Activated CD8-positive, alpha-beta memory T cell treated with anti-CD3 and anti-CD28 coated beads, Interleukin-2, amount 50 U/mL, for 24 hours (primary cell): ENCODE results near the gene WDR86.

Experiments used
- DNase-seq: peaks from one replicate; pipeline ENCODE4 v3.0.0-alpha.2; 2020; ENCODE audit errors: extremely low read depth

The WDR86 gene

DNA sequence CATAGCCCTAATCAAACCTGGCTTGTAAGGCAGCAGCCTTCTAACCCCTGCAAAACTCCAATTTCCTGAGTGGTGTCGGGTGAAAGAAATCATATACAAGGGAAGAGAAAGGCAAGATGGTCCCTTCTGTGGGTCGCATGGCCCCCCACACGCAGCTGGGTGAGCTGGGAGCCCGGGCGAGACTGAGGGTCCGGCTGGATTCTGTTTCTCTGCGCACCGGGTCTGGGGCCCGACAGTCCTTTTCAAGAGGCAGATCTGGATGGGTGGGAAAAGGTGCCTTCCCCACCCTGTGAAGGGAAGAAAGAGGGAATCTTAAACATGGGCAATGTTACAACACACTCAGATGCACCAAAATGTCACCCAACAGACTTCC, 18.5 kb downstream of the WDR86 start:
- no peak for DNase-seq

DNA sequence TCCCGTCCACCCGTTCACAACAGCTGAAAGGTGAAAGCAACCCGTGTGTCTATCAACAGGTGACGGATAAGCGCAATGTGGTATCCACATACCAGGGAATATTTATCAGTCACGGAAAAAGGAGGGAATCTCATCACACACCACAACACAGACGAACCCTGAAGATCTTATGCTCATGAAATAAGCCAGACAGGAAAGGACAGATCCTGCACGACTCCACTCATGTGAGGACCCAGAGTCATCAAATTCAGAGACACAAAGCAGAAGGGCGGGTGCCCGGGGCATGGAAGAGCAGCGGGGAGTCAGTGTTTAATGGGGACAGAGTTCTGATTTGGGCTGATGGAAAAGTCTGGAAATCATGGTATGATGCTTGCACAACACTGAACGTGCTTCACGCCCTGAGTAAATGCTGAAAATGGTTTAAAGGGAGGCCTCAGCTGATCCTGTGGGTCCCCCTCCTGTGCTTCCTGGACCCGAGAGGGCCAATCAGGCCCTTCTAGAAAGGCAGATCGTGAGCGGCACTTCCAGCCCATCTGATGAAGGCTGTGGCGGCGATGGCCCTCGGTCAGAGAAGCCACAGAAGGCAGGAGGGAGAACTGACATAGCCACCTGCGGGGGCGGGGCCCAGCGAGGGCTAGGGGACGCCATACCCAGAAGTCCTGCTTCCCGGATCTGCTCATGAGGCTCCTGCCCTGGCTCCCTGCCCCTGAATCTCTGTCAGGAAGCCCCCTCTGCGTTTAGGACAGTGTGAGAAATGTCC, 19.1 kb downstream of the WDR86 start:
- DNase-seq = no peak

DNA sequence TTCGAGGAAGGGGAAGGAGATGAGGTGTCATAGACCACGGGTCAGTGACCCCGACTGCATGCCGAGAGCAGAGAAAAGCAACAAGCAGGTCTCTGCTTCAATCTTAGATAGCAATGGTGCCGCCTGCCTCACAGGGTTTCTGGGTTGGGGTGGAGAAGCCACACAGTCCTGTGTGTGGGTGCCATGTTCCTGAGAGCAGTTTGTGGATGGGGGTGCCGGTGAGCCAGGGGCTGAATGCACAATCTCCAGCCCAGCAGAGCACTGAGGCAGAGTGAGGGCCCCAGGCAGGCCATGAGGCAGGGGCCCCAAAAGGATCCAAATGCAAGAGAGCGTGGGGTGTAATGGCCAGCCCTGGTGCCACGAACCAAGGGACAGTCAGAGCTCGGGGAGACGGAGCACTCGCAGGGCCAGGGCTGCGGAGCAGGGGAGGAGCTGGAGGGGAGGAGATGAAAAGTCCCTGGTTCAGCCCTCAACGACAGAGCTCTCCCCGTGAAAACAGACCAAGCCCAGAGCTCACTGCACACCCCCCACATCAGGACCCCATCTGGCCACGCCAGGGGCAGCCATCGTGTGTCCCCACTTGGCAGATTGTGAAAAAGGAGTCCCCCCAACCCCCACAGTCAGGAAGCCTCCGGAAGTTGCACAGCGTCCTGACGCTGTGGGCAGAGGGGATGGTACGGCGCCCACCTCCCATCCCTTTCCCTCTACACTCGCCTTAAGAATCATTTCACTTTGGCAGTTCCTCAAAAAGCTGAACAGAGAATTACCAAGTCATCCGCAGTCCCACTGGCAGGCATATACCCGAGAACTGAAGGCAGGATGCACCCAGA, 19.9 kb downstream of the WDR86 start:
- DNase-seq = no peak

DNA sequence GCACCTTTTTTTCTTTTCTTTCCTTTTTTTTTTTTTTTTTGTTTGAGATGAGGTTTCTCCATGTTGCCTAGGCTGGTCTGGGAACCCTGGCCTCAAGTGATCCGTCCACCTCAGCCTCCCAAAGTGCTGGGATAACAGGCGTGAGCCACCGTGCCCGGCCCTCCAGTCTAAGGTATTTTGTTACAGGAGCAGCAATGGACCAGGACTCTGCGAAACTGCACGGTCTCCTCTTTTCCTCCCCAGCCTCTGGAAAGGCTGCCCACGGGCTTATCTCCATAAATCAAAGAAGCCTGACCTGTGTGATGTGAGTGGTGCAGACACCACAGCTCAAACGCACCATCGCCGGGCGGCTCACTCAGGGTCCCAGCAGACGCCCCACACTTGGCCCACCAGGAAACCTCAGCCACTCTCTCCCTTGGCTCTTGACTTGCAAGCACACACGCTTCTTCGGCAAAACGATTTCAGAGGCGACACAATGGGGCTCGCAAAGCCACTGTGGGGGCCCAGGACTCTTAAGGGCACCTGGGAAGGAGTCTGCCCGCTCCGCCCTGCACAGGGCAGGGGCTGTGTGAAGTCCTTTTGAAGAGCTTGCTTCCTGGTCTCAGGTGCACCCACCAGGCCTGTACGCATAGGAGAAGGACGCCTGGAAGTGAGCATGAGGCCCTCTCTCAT, 20.6 kb downstream of the WDR86 start:
- DNase-seq = no peak

DNA sequence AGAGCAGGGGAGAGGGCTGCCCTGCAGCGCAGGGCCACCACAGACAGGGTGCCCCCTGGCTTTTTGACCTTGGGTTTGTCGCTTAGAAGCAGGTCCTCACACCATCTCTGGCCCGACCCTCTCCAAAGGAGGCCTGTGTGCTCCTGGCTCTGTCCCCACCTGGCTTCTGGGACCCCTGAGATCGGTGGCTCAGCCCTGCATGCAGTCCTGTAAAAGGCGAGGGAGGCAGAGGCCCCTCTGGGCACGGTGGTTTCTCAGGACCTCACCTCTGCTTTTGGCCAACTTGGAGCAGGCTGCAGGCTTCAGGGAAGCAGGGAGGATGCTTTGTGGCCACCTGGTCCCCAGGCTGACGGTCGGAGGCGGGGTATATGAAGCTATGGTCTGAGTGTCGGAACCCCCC, 21.4 kb downstream of the WDR86 start:
- DNase-seq = no peak

DNA sequence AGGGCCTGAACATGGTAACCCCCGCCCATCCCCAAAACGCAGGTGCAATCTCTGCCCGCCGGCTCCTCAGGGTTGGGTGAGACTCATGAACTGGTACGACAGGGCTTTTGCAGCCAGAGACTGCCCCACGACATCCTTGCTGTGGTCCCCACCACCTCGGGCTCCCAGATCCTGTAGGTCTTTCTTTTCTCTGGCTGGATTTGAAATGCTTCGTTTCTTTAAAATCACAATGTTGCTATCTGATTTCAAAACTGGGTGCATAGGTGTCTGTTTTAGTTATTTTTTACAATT, 21.9 kb downstream of the WDR86 start:
- DNase-seq = no peak

DNA sequence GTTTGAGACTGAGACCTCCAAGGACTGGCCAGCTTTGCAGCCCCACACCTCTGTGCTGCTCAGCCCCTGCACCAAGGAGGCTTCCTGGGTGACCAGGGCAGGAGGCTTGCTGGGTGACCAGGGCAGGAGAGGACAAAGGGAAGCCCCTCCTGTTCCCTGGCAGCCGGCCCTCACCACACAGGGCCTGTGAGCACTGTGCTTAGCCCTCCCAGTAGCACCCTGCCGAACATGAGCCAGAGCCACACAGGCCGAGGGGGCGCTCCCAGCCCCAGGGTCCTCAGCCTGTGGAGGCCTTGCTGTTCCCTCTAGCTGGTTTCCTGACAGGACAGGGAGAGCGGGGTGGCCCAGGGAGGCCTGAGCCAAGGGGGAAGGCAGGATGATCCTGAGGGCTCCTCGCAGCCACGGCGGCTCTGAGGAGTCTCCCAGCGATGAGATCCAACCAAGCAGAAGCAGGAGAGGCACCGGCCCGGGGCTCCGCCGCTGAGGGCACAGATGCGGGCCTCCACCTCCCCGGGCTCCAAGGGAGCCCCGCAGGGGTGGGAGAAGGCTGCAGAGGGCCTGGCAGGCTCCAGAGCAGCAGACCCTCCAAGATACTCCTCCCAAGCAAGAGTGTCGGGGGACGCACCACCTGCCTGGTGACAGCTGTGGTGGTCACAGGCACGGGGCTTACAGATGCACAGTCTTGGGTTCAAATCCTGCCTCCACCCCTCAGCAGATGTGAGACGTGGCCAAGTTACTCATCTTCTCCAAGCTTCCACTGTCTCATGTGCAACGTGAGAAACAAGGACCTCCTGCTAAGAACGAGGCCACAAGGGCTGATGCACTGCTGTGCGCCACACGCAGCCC, 22.5 kb downstream of the WDR86 start:
- no peak for DNase-seq

DNA sequence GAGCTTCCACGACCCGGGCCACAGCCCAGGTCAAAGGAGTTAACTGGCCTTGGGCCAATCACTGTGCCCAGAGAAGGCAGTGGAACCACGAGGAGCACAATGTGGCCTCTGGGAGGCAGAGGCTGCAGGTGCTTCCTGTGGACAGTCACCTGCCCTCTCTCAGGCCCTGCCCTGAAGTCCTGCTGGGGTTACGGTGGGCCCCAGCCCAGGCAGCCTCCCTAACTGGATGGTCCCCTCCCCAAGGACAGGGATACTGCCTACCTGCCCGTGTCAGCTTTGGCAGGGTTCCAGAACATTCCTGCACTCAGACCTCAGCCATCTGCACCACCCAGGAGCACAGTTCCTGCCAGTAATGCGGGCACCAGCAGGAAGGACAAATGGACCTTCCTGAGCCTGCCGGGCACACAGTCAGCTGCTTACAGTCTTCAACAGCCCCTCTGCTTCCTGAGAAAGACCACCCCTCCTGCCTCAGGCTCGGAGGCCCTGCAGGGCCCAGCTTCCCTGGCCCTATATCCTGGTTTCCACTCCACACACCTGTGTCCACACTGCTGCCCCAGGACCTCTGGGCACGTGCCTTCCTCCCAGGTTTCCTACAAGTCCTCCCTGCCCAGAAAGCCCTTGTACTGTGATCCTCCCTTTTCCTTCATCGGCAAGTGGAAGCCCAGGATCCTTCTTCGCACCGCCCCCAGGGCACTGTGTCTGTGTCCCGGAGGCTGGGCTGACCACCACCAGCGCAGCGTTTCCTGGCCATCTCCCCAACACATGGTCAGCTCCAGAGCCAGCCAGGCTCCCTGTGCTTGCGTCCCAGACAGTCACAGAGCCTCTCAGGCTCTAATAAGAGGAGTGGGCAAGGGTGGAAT, 23.3 kb downstream of the WDR86 start:
- no peak for DNase-seq

DNA sequence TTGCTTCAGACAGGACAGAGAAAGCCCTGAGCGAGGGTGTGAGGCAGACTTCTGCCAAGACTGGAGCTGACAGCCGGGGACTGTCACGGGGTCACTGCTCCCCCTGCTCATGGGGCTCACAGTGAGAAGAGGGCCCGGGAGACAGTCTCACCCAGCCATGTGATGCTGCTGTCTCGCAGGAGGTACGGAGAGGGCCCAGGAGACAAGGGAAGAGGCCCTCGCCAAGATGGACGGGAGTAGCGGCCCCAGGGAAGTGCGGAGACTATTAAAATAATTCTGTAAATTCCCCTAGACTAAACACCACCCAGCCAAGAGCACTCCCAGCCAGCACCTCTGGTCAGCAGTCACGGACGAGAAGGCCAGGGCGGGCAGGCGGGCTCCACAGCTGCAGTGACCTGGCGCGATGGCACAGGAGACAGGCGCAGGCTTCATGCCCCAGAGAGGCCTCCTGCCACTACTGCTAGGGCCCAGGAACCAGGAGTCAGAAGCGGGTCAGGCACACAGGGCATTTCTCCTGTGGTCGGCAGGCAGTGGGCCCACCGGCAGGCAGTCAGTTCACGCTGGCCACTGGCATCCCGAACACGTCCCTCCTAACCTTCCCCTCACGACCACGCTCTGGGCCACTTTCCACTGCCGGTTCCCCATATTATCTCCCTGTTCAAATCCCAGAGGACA, 24.1 kb downstream of the WDR86 start:
- DNase-seq = no peak

DNA sequence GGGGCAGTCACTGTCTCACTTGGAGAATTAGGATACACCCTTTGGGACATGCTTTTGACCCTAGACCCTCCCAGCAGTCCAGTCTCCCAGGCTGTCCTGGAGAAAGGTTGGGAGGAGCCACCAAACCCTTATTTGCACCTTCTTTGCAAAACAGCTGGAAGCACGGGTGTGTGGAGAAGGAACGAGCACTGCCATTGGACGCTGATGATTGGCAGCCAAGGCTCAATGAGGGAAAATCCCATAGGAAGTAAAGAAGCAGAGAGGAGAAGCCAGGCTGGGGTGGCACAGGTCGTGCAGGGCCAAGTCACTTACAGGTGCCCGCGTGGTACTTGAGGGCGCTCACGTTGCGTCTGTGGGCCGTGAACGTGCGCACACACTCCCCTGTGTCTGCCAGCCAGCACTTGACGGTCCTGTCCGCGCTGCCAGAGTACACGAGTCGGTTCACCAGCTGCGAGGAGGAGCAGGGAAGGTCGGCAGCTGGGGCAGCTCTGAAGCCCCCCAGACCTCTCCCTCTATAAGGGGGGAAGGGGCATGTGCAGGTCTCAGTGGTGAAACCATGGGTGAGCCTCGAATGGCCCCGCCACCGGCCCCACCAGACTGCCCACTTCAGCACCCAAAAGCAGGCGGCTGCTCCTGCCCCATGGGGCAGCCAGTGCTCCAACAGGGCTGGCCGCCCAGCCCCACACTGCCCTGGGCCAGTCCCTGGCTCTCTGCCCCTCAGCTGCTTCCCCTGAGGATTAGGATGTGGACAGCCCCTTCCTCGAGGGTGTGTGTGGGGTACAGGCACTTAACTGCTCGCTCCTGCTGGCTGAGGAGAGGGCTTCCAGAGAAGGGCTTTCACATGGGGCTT, 24.8 kb downstream of the WDR86 start:
- no peak for DNase-seq

DNA sequence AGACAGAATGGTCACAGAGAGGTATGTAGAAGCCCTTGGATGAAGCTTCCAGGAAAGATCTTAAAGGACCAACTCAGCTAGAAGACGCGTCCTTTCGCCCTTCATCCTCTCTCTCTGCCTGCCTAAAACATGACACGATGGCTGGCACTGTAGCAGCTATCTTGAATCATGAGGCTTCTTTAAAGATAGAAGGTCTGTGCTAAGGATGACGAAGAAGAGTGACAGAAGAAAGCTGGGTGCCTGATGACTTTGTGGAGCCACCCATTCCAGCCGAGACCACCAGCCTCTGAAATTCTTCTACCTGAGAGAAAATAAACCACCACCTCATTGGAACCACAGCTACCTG, 25.5 kb downstream of the WDR86 start:
- no peak for DNase-seq

DNA sequence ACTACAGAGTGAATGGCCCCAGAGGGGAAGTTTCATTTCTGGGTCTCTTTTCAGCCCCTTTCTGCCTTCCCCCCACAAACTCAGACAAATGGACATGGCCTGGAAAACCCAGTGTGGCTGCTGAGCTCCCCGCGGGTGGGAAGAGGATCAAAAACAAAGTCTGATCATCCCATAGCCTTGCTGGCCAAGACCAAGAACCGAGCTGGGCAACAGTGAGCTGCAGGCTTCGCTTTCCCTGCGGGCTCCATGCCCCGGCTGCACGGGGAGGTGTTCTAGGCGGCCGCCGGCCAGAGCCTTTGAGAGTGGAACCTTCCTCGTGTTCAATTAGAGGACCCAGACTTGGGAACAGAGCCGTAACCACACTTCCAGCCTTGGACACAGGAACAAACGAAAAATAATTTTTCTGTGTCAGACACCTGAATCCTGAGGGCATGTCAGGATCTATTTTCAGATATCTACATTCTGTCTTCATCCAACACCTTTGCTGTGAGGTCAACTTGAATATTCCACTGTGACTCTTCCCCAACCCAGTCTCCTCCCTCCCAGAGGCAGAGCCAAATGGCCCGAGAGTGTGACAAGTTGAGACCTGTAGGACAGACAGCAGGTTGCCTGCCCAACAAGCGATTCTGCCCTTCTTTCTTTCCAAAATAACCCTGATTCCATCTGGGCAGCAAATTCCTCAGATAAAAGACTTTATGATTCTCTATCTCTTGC, 26.0 kb downstream of the WDR86 start:
- DNase-seq = no peak

DNA sequence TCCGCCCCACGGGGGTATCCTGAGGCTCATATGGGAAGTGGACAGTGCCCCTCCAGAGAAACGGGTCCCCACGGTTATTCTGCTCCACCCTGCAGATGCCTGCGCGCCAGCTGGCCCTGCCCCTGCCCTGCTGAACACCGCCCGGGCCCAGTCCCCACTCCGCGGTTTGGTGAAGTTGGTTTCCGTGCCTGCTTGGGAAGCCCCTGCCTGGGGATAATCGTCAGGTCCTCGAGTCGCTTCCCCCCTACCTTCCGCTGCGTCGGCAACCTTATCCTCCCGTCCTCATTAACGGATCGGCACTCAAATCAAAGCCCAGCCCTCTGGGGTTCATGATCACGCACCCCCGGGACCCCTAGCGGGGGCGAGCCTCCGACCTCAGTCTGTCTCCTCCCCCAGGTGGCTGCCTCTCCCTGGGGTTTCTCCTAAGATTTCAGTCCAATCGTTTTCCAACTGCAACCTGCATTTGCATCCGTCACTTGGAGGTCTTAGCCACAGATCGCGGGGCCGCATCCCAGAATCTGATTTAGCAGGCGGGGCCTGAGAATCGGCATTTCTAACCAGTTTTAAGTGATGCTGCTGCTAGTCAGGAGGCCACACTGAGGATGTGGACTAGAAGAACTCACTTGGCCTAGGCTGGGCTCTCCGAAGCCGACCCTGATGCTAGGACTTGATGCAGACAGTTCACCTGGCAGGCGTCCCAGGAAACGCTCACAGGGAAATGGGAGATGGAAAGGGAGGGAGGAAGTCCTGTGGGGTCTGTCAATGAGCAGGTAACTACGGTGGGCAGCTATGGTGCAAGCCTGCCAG, 27.6 kb downstream of the WDR86 start:
- no peak for DNase-seq

DNA sequence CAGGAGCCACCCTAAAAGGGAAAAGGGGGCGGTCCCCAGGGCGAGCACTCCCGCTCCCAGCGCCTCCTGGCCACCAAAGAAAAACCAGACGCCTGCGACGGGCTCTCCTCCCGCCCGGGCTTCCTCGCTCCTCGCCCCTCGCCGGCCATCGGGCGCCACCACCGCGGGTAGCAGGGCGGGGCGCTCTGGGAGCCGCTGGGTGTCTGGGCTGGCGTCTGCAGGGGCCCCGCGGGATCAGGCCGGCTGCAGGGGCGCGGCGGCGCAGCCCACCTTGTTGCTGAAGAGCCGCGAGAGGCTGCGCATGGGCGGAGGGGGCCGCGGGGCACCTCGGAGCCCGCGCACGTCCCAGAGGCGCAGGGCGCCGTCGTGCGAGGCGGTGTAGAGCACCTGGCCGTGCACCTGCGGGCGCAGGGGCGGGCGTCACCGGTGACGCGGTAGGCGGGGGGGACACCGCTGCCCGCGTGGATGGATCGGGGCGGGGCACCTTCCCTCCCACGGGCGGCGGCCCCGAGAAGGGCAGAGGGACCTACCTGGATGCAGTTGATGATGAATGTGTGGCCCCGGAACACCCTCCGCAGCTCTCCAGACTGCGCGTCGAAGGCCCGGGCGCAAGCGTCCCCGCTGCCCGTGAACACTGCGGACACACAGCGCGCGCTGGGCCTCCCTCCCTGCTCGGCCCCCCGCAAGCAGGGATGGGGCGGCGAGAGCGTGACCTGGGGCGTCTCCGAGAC, 28.3 kb downstream of the WDR86 start:
- DNase-seq = no peak

DNA sequence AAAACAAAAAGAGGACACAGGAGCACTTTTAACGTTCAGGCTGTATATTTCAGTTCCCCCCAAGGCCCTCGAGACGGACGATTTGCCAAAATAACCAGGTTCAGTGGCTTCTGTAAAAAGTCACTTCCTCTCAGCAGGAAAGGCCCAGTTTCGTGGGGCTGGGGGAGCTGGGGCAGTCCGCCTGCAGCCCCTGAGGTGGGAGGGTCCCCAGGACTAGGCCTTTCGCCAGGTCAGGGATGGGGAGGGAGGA, 28.8 kb downstream of the WDR86 start:
- no peak for DNase-seq

DNA sequence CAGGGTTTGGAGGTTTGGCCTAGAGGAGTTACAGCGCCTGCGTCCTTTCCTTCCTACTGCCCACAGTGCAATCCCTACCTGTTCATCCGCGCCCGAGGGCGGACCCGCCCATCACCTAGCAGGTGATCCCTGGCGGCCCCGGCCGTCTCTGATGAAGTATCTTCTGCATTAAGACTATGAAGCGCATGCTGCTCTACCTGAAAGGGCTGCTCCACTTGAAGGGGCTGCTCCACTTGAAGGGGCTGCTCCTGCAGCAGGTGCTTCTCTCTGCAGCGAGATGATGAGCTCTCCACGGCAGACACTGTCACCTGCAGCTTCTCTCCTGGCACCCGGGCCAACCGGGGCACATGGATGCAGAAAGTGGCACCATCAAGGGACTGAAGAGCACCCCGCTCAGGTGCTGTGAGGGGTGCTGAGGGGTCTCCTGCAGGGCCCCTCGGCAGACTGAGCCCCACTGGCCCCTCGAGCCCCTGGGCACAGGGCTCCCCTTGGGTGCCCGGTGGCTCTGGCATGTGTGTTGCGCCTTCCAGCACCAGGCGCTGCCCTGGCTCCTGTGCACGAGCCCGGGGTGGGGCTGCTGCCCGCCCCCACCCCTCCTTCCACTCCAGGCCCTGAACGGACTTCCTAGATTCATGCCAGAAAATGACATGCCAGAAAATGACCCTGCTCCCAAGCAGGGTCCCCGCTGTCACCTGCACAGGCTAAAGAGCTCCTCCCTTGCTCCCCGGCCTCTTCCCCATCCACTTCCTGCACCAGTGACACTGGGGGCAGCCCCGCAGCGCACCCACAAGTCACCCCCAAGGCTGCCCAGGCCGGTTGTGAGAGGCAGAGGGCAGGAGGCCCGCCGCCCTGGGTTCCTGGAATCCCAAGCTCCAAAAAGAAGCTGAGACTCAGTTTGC, 29.4 kb downstream of the WDR86 start:
- no peak for DNase-seq
